HL-60 (cell line): ENCODE measurements around the gene ZNF800.

Source experiments
- DNase-seq, 2 experiments: peaks; one replicate each; pipeline ENCODE4 v3.0.0-alpha.2; 2010 to 2020; ENCODE audit warnings: low read depth in 1 of 2, low spot score in 1 of 2
- H3K27ac ChIP-seq: fragments of 250-450 bp; sonication (Bioruptor Pico); replicated peaks from 2 replicates; pipeline ENCODE4 v1.5.1; 2020; ENCODE audit warnings: mild to moderate bottlenecking, moderate library complexity
- H3K27me3 ChIP-seq: fragments of 250-450 bp; sonication (Bioruptor Pico); 2 replicates; pipeline ENCODE4 v1.5.1; 2021; ENCODE audit warnings: mild to moderate bottlenecking, moderate library complexity; ENCODE audit not compliant: insufficient read depth, poor library complexity, severe bottlenecking
- H3K4me3 ChIP-seq: replicated peaks from 2 replicates; pipeline ENCODE4 v1.5.1; 2011; ENCODE audit warnings: mild to moderate bottlenecking, control low read depth, low read length; ENCODE audit not compliant: insufficient read depth
- GABPA ChIP-seq: IDR thresholded peaks from 2 replicates; pipeline ENCODE4 v1.6.1; 2012; ENCODE audit warnings: low read depth
- POLR2AphosphoS5 ChIP-seq: IDR thresholded peaks from 2 replicates; pipeline ENCODE4 v1.6.1; 2012; ENCODE audit warnings: low read depth
- REST ChIP-seq: IDR thresholded peaks from 2 replicates; pipeline ENCODE4 v1.6.1; 2012; ENCODE audit warnings: low read depth; ENCODE audit not compliant: insufficient replicate concordance
- SPI1 ChIP-seq: IDR thresholded peaks from 2 replicates; pipeline ENCODE4 v1.6.1; 2012; ENCODE audit warnings: low read depth, mild to moderate bottlenecking, borderline replicate concordance
- TF ChIP-seq, protein P1 (sequence below): IDR thresholded peaks from one replicate; pipeline ENCODE4 v1.5.1; 2011; ENCODE audit warnings: low read length, control low read depth, inconsistent platforms; ENCODE audit not compliant: insufficient read depth

ZNF800 gene

GRCh38 chr7:127332880-127333279, 59.6 kb downstream of the ZNF800 start:
- H3K4me3 ChIP-seq: no peak overlapping the region
- H3K27ac ChIP-seq: no peak overlapping the region
- no peak for DNase-seq
- TF ChIP-seq REST: no peak
- TF ChIP-seq POLR2AphosphoS5: no peak
- TF ChIP-seq, protein P1, sequence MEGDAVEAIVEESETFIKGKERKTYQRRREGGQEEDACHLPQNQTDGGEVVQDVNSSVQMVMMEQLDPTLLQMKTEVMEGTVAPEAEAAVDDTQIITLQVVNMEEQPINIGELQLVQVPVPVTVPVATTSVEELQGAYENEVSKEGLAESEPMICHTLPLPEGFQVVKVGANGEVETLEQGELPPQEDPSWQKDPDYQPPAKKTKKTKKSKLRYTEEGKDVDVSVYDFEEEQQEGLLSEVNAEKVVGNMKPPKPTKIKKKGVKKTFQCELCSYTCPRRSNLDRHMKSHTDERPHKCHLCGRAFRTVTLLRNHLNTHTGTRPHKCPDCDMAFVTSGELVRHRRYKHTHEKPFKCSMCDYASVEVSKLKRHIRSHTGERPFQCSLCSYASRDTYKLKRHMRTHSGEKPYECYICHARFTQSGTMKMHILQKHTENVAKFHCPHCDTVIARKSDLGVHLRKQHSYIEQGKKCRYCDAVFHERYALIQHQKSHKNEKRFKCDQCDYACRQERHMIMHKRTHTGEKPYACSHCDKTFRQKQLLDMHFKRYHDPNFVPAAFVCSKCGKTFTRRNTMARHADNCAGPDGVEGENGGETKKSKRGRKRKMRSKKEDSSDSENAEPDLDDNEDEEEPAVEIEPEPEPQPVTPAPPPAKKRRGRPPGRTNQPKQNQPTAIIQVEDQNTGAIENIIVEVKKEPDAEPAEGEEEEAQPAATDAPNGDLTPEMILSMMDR: no peak
- TF ChIP-seq GABPA: no peak
- TF ChIP-seq SPI1: no peak
- peaks cover 2% of the 10 kb centered on the region for H3K27me3 ChIP-seq

DNA sequence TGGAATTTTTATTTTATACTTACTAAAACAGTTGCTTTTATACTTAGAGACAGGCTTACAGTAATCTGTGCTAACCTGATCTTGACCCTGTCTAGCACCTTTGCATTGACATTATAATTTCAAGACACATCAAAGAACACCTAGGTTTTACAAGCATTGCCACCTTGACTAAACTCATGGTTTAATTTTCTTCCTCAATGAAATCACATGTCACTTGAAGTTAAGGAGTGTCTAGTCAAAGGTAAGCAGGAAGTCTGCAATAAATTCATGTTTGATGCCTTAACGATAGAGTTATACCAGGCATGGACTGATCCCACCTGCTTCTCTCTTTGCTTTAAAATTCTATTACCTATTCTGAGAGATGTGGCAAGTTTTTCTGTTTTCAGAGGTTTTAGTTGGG, 62.4 kb downstream of the ZNF800 start:
- H3K27ac ChIP-seq: no peak overlapping the region
- no peak overlapping the region for H3K4me3 ChIP-seq
- H3K27me3 ChIP-seq: peaks cover 4% of the 10 kb centered on the region
- TF ChIP-seq GABPA: no peak
- no peak for DNase-seq

- Histone ChIP-seq H3K4me3 (no peak overlapping the region), H3K27ac (no peak overlapping the region), H3K27me3 (peaks cover 7% of the 10 kb centered on the region)
- DNase-seq: no peak
- TF ChIP-seq REST (no peak), GABPA (no peak), SPI1 (no peak)
- TF ChIP-seq, protein P1: no peak
These were observed 69.5 kb downstream of the ZNF800 start for GRCh38 chr7:127322832-127323493.

GRCh38 chr7:127322351-127322750, 70.2 kb downstream of the ZNF800 start:
- TF ChIP-seq POLR2AphosphoS5: no peak
- TF ChIP-seq GABPA: no peak
- TF ChIP-seq SPI1: no peak
- no peak for TF ChIP-seq REST
- TF ChIP-seq, protein P1: no peak
- Histone ChIP-seq H3K4me3 (no peak overlapping the region), H3K27me3 (peaks cover 7% of the 10 kb centered on the region), H3K27ac (no peak overlapping the region)
- no peak for DNase-seq
